Activated CD4-positive, alpha-beta memory T cell treated with anti-CD3 and anti-CD28 coated beads for 36 hours (primary cell): ENCODE results near the gene KIAA1549. TPM values are rescaled to one million over a fixed set of nuclear protein-coding genes. Genes with fewer than 3 reads are reported as not detected.

Experiments used
- CTCF ChIA-PET: fragments of 350-600 bp; sonication (Branson Sonifier 250); formaldehyde crosslinking; loops from one replicate; lab custom pipeline; 2021; ENCODE audit warnings: antibody characterized with exemption, inconsistent platforms; lab: Charles Lee
- POLR2A ChIA-PET: fragments of 350-600 bp; sonication (Branson Sonifier 250); formaldehyde crosslinking; loops from one replicate; lab custom pipeline; 2021; ENCODE audit warnings: antibody characterized with exemption; lab: Charles Lee
- DNase-seq: peaks from one replicate; pipeline ENCODE4 v3.0.0-alpha.2; 2020
- H3K27ac Mint-ChIP-seq: one replicate; pipeline ENCODE4 v1.8.0; 2021; ENCODE audit warnings: mixed read lengths
- H3K27me3 Mint-ChIP-seq: one replicate; pipeline ENCODE4 v1.8.0; 2021; ENCODE audit warnings: mixed read lengths
- H3K36me3 Mint-ChIP-seq: one replicate; pipeline ENCODE4 v1.8.0; 2021; ENCODE audit warnings: mixed read lengths
- H3K4me1 Mint-ChIP-seq: one replicate; pipeline ENCODE4 v1.8.0; 2021; ENCODE audit warnings: low read depth, mixed read lengths
- H3K4me3 Mint-ChIP-seq: one replicate; pipeline ENCODE4 v1.8.0; 2021; ENCODE audit warnings: mild to moderate bottlenecking, mixed read lengths
- H3K9me3 Mint-ChIP-seq: one replicate; pipeline ENCODE4 v1.8.0; 2021; ENCODE audit warnings: mixed read lengths
- intact Hi-C: fragments of 100-400 bp; cut with micrococcal nuclease; formaldehyde crosslinking; loops from one replicate; pipeline ENCODE4 v1.15.1; 2023
- total RNA-seq, 2 experiments: library from RNA; stranded (reverse); gene quantifications; one replicate each; pipeline ENCODE4 v1.2.3, GENCODE V29; 2021

KIAA1549 gene
- total RNA-seq, 2 experiments from 2014 or later, result 0.85 to 0.95 TPM

- ChIA-PET POLR2A (interaction anchor here (0.6 to 1.1 kb wide), 2 partner anchors 53 to 130 kb away, joined by 3 read pairs; no protein-coding TSS in a partner anchor), CTCF (interaction anchor here (1.0 to 5.9 kb wide), 2 partner anchors 11 to 715 kb away, joined by 3 to 60 read pairs; no protein-coding TSS in a partner anchor)
- H3K9me3 Mint-ChIP-seq, result no peaks in the 10 kb centered on the region
- peak overlapping the region; percentile 85 for H3K27ac Mint-ChIP-seq
- peaks cover 25% of the 10 kb centered on the region for H3K4me1 Mint-ChIP-seq
- peak; percentile 80 for DNase-seq
- no peaks in the 10 kb centered on the region for H3K36me3 Mint-ChIP-seq
- intact Hi-C loops, result loop anchor here (1.0 to 5.0 kb wide), 8 partner anchors 9 to 943 kb away; partner anchors contain the start of genes CREB3L2 and TRIM24
- no peaks in the 10 kb centered on the region for H3K27me3 Mint-ChIP-seq
- H3K4me3 Mint-ChIP-seq, result peak overlapping the region; percentile 29
Measured at GRCh38 chr7:138875794-138876193, 105.4 kb downstream of the KIAA1549 start.

DNA sequence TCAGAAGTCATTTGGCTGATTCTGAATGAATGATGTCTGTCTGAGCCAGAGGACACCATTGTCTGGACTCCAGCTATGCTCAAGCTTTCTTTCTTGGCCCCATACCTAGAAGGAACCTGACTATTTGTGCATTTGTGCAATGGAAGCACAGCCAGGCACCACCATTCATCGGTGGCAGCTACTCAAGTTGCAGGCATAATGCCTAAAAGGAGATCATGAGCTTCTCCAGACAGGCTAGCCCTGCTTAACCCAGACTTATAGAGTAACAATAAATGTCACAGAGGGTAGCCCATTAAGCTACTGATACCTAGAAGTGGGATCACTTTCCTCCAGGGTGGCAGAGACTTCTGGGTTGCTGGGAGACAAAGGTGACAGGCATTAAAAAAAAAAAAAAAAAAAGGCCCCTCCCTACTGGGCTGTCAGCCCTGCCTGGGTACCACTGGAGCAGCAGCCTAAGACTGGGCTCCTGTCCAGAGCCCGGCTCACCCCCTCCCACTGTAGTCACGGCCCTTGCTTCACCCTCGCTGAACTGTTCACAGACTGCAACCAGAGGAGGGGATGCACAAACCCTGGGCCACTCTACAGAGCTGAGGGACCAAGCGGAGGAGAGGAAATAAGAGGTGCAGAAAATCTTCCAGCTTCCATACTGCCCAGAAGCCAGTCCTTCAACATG is 107.8 kb downstream of the KIAA1549 start:
- ChIA-PET POLR2A (interaction anchor here (0.7 kb wide), 1 partner anchor 521 kb away, joined by 4 read pairs; no protein-coding TSS in a partner anchor), CTCF (interaction anchor here (0.9 to 5.9 kb wide), 2 partner anchors 13 to 134 kb away, joined by 4 to 60 read pairs; no protein-coding TSS in a partner anchor)
- no peak overlapping the region for H3K27ac Mint-ChIP-seq
- no peak for DNase-seq
- peaks cover 23% of the 10 kb centered on the region for H3K4me1 Mint-ChIP-seq
- no peaks in the 10 kb centered on the region for H3K9me3 Mint-ChIP-seq
- no peaks in the 10 kb centered on the region for H3K36me3 Mint-ChIP-seq
- intact Hi-C loops, result no loop called here
- peaks cover 3% of the 10 kb centered on the region for H3K27me3 Mint-ChIP-seq
- H3K4me3 Mint-ChIP-seq, result peak overlapping the region; percentile 12

DNA sequence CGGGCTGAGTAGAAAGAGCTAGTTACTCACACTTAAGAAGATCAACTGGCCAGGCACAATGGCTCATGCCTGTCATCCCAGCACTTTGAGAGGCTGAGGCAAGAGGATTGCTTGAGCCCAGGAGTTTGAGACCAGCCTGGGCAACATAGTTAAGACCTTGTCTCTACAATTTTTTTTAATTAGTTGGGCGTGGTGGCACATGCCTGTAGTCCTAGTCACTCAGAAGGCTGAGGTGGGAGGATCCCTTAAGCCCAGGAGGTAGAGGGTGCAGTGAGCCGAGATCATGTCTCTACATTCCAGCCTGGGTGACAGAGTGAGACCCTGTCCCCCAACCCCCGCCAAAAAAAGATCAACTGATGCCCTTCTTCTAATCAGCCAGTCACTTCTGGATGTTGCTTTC is 108.6 kb downstream of the KIAA1549 start:
- Mint-ChIP-seq H3K27me3 (peaks cover 3% of the 10 kb centered on the region), H3K27ac (no peak overlapping the region), H3K9me3 (no peaks in the 10 kb centered on the region), H3K4me1 (peaks cover 23% of the 10 kb centered on the region), H3K4me3 (no peak overlapping the region), H3K36me3 (no peaks in the 10 kb centered on the region)
- intact Hi-C loops, result no loop called here
- DNase-seq, result no peak
- ChIA-PET CTCF (interaction anchor here (0.9 to 5.9 kb wide), 3 partner anchors 14 to 134 kb away, joined by 3 to 60 read pairs (median 4); no protein-coding TSS in a partner anchor), POLR2A (no interaction called here)

GRCh38 chr7:138871814-138872090 is 109.4 kb downstream of the KIAA1549 start:
- CTCF ChIA-PET, result interaction anchor here (1.0 kb wide), 1 partner anchor 15 kb away, joined by 3 read pairs; no protein-coding TSS in a partner anchor

DNA sequence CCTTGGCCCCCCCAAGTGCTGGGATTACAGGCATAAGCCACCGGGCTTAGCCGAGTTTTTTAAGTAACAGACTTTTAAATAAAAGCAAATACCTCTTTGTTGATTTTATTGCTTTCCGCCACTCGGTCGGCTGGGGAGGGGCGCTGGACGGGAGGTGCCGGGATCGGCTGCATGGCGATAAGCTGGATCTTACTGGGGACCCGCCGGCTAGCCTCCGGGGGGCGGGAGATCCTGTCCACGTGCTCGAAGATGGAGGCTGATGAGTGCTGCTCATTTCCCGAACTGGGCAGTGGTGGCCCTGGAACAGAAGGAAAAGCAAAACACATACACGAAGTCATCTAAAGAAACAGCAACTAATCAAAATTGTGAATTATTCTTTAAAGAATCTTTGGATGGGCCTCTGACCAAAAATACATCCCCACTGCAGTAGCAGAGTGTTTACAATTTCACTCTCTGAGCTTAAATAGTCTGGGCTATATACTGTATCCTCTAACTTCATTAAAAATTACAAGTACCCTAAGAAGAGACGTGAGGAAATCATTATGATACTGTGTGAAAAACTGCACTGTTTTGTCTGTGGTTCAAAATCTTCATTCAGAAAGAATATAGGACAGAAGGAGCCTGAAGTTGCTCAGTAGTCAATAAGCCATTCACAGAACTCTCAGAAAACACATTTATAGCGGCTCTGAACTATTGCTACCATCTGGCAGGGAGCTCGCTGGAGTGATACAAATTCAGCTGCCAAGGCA is 110.0 kb downstream of the KIAA1549 start:
- Mint-ChIP-seq H3K4me3 (no peak overlapping the region), H3K27ac (no peak overlapping the region), H3K36me3 (no peaks in the 10 kb centered on the region), H3K9me3 (no peaks in the 10 kb centered on the region), H3K27me3 (peaks cover 3% of the 10 kb centered on the region), H3K4me1 (peaks cover 17% of the 10 kb centered on the region)
- intact Hi-C loops, result no loop called here
- no peak for DNase-seq
- ChIA-PET CTCF (interaction anchor here (1.0 to 1.3 kb wide), 2 partner anchors 15 kb away, joined by 3 to 5 read pairs; no protein-coding TSS in a partner anchor), POLR2A (no interaction called here)

More at GRCh38 chr7:138871814-138872090, 109.4 kb downstream of the KIAA1549 start:
- H3K4me1 Mint-ChIP-seq, result peaks cover 22% of the 10 kb centered on the region
- H3K9me3 Mint-ChIP-seq, result no peaks in the 10 kb centered on the region
- DNase-seq, result no peak
- peaks cover 3% of the 10 kb centered on the region for H3K27me3 Mint-ChIP-seq
- H3K27ac Mint-ChIP-seq, result no peak overlapping the region
- POLR2A ChIA-PET, result no interaction called here
- intact Hi-C loops, result no loop called here
- no peaks in the 10 kb centered on the region for H3K36me3 Mint-ChIP-seq
- H3K4me3 Mint-ChIP-seq, result no peak overlapping the region

GRCh38 chr7:138869353-138869752 is 111.8 kb downstream of the KIAA1549 start:
- H3K4me3 Mint-ChIP-seq, result no peak overlapping the region
- no peaks in the 10 kb centered on the region for H3K9me3 Mint-ChIP-seq
- H3K36me3 Mint-ChIP-seq, result no peaks in the 10 kb centered on the region
- H3K27ac Mint-ChIP-seq, result no peak overlapping the region
- H3K4me1 Mint-ChIP-seq, result peaks cover 20% of the 10 kb centered on the region
- intact Hi-C loops, result loop anchor here (10.0 kb wide), 1 partner anchor 245 kb away; no protein-coding TSS in a partner anchor
- no peak for DNase-seq
- ChIA-PET CTCF (interaction anchor here (1.4 kb wide), 1 partner anchor 16 kb away, joined by 3 read pairs; no protein-coding TSS in a partner anchor), POLR2A (no interaction called here)
- peaks cover 3% of the 10 kb centered on the region for H3K27me3 Mint-ChIP-seq

GRCh38 chr7:138868711-138869110 is 112.5 kb downstream of the KIAA1549 start:
- peaks cover 3% of the 10 kb centered on the region for H3K27me3 Mint-ChIP-seq
- no peaks in the 10 kb centered on the region for H3K9me3 Mint-ChIP-seq
- POLR2A ChIA-PET, result no interaction called here
- no peak overlapping the region for H3K27ac Mint-ChIP-seq
- H3K36me3 Mint-ChIP-seq, result no peaks in the 10 kb centered on the region
- intact Hi-C loops, result loop anchor here (10.0 kb wide), 1 partner anchor 244 kb away; no protein-coding TSS in a partner anchor
- CTCF ChIA-PET, result interaction anchor here (0.8 to 1.4 kb wide), 3 partner anchors 17 to 707 kb away, joined by 3 read pairs; no protein-coding TSS in a partner anchor
- H3K4me1 Mint-ChIP-seq, result peaks cover 21% of the 10 kb centered on the region
- no peak overlapping the region for H3K4me3 Mint-ChIP-seq
- DNase-seq, result no peak

DNA sequence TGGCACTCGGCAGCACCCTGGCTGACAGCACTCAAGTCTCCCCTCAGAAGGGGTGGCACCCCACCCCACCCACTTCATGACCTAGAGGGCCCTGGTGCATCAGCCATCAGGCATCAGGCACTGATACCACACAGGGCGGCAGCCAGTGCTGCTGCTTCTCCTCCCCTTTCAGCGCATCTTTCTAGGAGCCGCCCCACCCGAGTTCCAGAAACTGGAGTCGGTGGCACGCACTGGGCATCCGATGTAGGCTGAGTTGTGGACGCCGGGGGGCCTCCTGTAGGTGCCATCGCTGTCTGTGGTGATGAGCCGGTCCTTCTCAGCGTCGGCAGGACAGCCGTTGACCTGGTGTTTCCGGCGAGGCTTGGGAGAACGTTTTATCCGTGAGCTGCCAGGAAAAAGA is 113.4 kb downstream of the KIAA1549 start:
- CTCF ChIA-PET, result interaction anchor here (1.2 to 1.4 kb wide), 2 partner anchors 18 to 19 kb away, joined by 3 read pairs; no protein-coding TSS in a partner anchor
- H3K36me3 Mint-ChIP-seq, result no peaks in the 10 kb centered on the region

GRCh38 chr7:138866353-138866752 is 114.8 kb downstream of the KIAA1549 start:
- Mint-ChIP-seq H3K27me3 (peaks cover 3% of the 10 kb centered on the region), H3K27ac (no peak overlapping the region), H3K9me3 (no peaks in the 10 kb centered on the region), H3K36me3 (no peaks in the 10 kb centered on the region), H3K4me1 (peaks cover 21% of the 10 kb centered on the region), H3K4me3 (no peak overlapping the region)
- POLR2A ChIA-PET, result interaction anchor here (0.6 kb wide), 1 partner anchor 120 kb away, joined by 3 read pairs; no protein-coding TSS in a partner anchor
- intact Hi-C loops, result loop anchor here (1.0 to 10.0 kb wide), 5 partner anchors 9 to 705 kb away; no protein-coding TSS in a partner anchor
- no peak for DNase-seq
- CTCF ChIA-PET, result interaction anchor here (0.9 to 1.4 kb wide), 2 partner anchors 120 to 705 kb away, joined by 3 to 5 read pairs; no protein-coding TSS in a partner anchor

More for the DNA sequence above, 113.4 kb downstream of the KIAA1549 start:
- H3K4me1 Mint-ChIP-seq, result peaks cover 21% of the 10 kb centered on the region
- no peak overlapping the region for H3K27ac Mint-ChIP-seq
- intact Hi-C loops, result loop anchor here (10.0 kb wide), 1 partner anchor 243 kb away; no protein-coding TSS in a partner anchor
- H3K27me3 Mint-ChIP-seq, result peaks cover 3% of the 10 kb centered on the region
- no peak for DNase-seq
- H3K9me3 Mint-ChIP-seq, result no peaks in the 10 kb centered on the region
- no peak overlapping the region for H3K4me3 Mint-ChIP-seq
- POLR2A ChIA-PET, result interaction anchor here (0.6 kb wide), 1 partner anchor 73 kb away, joined by 3 read pairs; no protein-coding TSS in a partner anchor

GRCh38 chr7:138865843-138866242 is 115.3 kb downstream of the KIAA1549 start:
- no peaks in the 10 kb centered on the region for H3K9me3 Mint-ChIP-seq
- peaks cover 21% of the 10 kb centered on the region for H3K4me1 Mint-ChIP-seq
- H3K36me3 Mint-ChIP-seq, result no peaks in the 10 kb centered on the region
- H3K27me3 Mint-ChIP-seq, result peaks cover 3% of the 10 kb centered on the region
- POLR2A ChIA-PET, result no interaction called here
- CTCF ChIA-PET, result interaction anchor here (0.6 to 1.4 kb wide), 5 partner anchors 28 to 704 kb away, joined by 3 to 6 read pairs (median 3); no protein-coding TSS in a partner anchor
- no peak overlapping the region for H3K4me3 Mint-ChIP-seq
- DNase-seq, result peak; percentile 73
- intact Hi-C loops, result loop anchor here (1.0 to 10.0 kb wide), 6 partner anchors 9 to 705 kb away; no protein-coding TSS in a partner anchor
- H3K27ac Mint-ChIP-seq, result no peak overlapping the region

- peak overlapping the region; percentile 57 for H3K27ac Mint-ChIP-seq
- H3K4me3 Mint-ChIP-seq, result no peak overlapping the region
- ChIA-PET CTCF (interaction anchor here (0.8 kb wide), 1 partner anchor 37 kb away, joined by 3 read pairs; no protein-coding TSS in a partner anchor), POLR2A (no interaction called here)
- no peaks in the 10 kb centered on the region for H3K36me3 Mint-ChIP-seq
- no peak for DNase-seq
- intact Hi-C loops, result loop anchor here (2.0 to 10.0 kb wide), 2 partner anchors 112 to 240 kb away; no protein-coding TSS in a partner anchor
- H3K27me3 Mint-ChIP-seq, result peaks cover 3% of the 10 kb centered on the region
- H3K9me3 Mint-ChIP-seq, result no peaks in the 10 kb centered on the region
- peaks cover 21% of the 10 kb centered on the region for H3K4me1 Mint-ChIP-seq
Measured at GRCh38 chr7:138864667-138865066, 116.5 kb downstream of the KIAA1549 start.
